ENCODE measurements around the gene CCDC170.

Gene CCDC170

DNA sequence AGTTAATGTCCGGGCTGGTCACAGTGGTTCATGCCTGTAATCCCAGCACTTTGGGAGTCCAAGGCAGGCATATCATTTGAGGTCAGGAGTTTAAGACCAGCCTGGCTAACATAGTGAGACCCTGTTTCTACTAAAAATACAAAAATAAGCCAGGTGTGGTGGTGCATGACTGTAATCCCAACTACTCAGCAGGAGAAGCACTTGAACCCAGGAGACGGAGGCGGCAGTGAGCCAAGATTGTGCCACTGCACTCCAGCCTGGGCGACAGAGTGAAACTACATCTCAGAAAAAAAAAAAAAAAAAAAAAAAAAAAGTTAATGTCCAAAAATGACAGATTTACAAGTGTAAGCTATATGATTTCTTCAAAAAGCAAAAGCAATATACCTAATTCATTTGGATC lies 124.9 kb downstream of the CCDC170 start:
- no peak for DNase-seq (ENCODE audit: low read depth)

DNA sequence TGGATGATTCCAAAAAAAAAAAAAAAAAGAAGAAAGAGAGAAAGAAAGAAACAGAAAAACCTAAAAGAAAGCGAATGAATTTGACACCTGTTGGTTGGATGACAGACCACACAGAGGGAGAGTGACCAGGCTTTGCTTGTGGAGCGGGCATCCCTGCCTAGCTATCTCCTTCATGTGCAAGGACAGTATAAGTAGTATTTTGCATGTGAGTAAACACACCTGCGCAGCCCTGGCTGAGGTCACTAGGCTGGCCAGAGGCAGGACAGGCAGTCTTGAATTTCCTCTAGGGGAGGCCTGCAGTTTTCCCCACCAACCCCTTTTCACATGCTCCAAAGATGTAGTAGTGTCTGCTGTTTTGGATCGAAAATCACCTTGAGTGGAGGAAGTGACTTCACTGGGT lies 126.4 kb downstream of the CCDC170 start:
- DNase-seq (ENCODE audit: low read depth): no peak

DNA sequence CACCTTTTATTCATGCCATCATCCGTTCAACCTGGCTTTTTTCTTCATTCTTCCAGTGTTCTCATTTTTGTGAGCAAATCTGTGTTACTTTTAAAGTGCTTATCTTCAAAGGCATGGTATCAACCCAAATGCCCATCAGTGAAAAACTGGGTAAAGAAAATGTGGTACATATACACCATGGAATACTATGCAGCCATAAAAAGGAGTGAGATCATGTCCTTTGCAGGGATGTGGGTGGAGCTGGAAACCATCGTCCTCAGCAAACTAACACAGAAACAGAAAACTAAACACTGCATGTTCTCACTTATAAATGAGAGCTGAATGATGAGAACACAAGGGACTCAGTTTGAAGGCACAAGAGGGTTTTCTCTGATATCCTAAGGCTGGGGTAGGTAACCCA lies 130.3 kb downstream of the CCDC170 start:
- no peak for DNase-seq (ENCODE audit: low read depth)

DNA sequence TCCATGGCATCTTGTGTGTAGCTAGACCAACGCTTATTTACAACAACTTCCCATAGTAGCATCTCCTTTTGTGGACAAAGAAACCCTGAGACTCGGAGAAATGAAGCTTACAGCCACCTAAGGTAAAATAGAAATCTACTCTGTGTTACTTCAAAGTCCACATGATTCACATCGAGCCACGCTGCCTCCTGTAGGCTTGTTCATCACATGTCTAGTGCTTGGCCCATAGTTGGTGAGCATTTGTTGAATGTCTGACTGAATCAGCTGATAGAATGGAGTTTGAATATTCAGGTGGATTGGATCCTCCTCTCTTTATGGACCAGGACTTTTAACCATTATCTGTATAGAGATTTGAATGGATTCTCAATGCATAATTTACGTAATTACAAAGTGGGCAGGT lies 130.7 kb downstream of the CCDC170 start:
- no peak for DNase-seq (ENCODE audit: low read depth)

DNA sequence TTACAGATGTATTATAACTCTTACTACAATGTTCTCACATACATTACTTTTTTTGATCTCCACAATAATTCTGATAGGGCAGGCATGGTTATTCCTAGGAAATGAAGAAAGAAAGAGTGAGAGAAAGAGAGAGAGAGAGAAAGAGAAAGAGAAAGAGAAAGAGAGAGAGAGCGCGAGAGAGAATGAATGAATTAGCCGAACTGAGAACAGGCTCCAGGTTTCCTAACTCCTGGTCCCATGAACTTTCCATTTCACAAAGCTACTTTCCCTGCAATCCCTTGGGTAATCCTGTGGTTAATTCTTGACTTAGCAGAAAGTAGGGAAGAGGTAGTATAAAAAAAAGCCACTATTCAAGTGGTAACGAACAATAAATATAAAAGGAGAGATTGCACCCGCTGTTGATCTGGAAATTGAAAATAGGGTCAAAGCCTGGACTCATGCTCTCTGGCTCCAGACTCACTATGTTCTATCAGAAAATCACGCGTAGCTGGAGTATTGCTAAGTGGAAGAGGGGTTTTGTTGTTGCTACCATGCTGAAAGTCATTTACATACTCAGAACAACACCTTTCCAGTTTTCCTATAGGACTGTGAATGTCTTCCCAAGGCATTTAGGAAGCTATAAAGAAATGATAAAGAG lies 131.2 kb downstream of the CCDC170 start:
- DNase-seq (ENCODE audit: low read depth): no peak

DNA sequence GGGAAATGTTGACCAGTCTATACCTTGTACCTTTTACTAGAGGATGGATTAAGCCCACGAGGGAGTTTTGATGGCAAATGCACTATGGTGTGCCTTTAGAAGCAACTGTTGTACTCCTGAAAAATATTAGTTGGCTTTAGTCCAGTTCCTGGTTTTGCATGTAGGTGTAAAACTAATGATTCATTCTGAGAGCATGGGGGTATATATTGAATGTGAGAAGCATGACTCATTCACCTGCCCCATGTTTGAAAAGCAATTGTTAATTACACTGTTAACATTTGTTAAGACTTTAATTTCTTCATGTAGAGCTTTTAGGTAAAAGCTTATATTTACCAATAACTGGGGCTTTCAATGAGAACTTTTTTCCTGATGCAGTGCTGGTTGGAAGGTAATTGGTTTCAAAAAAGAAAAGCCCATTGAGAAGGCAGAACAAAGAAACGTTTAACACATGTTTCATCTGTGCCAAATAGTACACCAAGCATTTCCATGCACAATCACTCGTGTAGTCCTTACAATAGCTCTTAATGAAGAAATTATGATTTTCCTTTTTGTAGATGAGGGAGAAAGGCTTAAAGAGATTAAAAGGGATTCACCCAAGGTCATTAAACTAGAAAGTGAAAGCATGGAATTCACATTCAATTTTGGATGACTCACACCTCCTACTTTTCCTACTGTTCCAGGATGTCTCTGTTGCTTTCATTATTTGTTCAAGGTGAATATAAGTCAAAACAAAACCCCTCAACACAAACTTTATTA lies 134.1 kb downstream of the CCDC170 start:
- no peak for DNase-seq (ENCODE audit: low read depth)

DNA sequence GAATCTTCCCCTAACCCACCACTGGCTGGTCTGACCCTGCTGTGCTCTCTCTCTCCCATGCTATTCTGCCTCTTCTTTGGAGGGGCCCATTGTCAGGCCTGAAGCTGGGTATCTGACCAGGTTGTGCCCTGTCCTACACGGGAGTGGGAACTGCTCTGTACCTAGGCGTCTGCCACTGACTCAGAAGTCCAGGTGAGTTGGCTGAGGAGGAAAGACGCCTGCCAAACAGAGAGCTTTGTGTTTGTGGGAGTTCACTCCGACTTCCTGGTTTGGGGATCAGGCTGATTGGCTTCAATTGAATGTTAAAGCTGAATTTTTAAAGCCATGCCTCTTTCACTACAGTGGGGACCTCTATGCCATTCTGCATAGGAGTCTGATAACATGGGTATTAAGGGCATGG lies 136.0 kb downstream of the CCDC170 start:
- DNase-seq (ENCODE audit: low read depth): no peak

DNA sequence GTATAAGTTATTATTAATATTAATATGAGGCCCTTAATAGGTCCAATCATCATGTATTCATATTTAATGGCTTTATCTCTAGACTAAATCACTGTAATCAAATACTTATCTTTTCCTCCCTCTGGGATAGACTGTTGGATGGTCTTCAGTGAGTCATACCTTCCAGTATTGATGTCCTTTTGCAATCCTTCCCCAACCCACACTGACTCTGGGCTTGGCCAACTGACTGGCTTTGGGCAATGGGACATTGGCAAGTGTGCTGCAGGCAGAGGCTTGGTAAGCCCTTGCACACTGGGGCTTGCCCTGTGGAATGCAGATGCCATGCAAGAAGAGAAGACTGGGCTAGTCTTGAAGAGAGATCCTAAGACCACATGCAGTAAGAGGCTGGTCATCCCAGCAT lies 136.6 kb downstream of the CCDC170 start:
- DNase-seq (ENCODE audit: low read depth): no peak

DNA sequence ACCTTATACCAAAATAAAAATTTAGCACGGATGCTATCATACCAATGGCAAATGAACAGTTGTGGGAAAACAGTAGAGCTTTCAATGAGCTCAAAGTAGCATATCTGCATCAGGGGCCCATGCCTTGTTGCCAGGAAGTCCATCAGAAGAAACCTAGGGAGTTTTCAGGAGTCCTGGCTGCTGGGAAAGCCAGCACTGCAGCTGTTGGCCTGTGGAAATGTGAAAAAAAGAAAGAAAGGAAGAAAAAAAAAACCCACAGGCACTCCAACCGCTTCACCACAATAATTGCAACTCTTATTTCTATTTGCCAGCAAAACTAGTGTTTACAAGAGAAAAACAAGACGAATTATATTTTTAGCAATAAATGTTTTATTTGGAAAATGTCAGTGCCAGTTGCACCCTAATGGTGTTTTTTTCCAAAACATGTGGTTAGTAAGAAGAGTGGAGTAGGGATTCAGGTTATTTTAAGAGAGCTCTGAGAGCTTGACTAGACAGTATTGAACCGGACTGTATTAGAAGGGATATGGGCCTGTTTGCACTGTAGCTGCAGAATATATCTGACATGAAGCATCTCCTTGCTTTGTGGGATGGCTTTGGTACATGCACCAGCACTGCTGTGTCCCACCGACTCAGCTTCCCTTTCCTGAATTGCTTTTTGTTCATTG lies 137.3 kb downstream of the CCDC170 start:
- no peak for DNase-seq (ENCODE audit: low read depth)

DNA sequence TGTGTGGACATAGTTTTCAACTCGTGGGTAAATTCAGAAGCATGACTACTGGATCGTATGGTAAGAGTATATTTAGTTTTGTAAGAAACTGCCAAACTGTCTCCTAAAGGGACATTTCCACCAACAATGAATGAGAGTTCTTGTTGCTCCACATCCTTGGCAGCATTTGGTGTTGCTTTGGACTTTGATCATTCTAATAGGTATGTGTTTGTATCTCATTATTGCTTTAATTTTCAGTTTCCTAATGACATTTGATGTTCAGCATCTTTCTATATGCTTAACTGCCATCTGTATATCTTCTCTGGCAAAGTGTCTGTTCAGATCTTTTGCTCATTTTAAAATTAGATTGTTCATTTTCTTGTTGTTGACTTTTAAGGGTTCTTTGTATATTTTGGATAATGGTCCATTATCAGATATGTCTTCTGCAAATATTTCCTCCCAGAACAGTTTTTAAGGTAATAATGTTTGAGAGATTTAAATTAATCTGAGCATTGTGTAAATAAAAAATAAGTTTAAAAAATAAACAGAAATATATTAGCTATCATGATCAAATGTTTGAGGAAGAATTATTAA lies 138.7 kb downstream of the CCDC170 start:
- no peak for DNase-seq (ENCODE audit: low read depth)

DNA sequence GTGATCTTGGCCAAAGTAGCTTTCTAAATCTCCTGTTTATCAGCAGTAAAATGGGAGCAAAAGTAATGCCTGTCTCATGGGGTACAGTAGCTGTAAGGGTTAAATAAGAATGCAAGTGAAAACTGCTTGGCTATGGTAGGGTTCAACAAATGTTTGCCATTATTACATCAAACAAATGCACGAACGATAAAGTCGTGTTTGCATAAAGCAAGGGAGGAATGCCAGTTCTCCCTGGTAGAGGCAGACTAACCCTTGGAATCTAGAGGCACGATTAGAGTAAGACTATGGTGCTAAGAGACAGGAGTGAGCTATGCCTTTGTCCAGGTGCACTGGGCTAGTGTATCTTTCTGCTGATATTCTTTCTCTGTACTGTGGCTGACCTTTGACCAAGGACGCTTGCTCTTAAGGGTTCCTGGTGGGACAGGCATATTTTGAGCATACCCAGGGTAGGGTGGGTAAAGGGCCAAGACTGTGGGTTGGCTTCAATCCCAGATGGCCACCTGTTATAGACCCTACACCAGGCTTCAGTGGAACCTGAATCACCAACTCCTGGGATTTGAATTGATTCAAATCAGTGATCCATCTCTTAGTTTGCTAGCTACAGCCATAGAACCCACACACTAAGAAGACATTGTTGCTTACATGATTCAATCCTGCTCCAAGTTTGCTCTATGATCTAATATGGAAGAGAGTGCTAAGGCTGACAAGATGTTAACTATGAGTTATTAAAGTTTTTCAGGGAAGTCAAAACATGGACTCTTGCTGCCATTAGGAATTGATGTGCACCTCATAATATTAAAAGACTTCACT lies 139.9 kb downstream of the CCDC170 start:
- no peak for DNase-seq (ENCODE audit: low read depth)

DNA sequence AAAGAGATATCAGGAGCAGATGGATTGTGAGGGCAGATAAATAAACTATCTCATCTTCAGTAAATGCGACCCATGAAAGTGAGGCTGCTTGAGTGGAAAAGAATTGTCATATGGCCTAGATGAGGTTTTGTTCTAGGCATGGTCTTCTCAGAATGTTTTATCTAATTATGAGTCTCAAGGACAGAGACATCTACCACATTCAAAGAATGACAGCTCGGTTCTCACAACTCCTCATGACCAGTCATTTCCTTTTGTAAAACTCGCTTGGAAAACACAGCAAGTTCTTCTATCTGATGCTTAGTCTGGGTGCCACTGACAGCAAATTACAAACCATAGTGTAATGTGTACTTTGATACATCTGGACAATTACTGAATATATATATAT lies 140.5 kb downstream of the CCDC170 start:
- no peak for DNase-seq (ENCODE audit: low read depth)

DNA sequence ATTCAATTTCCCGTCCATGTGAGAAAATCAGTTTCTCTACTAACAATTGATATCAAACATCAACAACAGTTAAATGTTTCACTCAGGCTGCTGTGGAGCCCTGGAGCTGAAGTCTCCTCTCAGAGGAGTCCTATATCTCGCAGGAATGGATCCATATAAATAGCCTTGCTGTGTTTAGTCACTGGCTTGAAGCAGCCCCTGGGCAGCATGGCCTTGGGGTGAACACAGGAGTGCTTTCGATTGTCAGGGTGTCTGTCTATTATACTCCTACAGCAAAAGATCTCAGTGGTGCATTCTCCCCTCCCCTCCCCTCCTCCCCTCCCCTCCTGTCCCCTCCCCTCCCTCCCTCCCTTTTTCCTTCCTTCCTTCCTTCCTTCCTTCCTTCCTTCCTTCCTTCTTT lies 141.9 kb downstream of the CCDC170 start:
- DNase-seq (ENCODE audit: low read depth): no peak

DNA sequence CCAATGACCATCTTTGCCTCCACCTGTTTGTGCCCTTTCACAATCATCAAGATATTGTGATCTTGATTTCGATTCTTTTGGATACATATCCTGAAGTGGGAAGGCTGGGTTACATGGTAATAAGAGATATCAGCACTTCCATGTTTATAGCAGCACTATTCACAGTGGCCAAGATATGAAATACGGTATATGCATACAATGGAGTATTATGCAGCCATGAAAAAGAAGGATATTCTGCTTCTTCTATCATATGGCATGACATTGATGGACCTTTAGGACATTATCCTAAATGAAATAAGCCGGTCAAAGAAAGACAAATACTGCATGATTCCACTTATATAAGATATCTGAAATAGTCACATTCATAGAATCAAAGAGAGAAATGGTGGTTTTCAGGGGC lies 144.0 kb downstream of the CCDC170 start:
- DNase-seq (ENCODE audit: low read depth): no peak

DNA sequence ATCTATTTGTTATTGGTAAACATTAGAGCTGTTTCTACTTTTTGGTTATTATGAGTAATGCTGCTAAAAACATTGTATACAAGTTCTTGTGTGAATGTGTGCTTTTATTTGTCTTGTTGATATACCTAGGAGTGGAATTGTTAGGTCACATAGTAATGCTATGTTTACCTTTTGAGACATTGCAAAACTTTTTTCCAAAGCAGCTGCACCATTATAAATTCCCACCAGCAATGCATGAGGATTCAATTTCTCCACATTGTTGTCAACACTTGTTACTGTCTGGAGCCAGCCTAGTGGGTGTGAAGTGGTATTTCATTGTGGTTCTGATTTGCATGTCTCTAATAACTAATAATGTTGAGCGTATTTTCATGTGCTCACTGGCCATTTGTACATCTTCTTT lies 145.9 kb downstream of the CCDC170 start:
- DNase-seq (ENCODE audit: low read depth): no peak

DNA sequence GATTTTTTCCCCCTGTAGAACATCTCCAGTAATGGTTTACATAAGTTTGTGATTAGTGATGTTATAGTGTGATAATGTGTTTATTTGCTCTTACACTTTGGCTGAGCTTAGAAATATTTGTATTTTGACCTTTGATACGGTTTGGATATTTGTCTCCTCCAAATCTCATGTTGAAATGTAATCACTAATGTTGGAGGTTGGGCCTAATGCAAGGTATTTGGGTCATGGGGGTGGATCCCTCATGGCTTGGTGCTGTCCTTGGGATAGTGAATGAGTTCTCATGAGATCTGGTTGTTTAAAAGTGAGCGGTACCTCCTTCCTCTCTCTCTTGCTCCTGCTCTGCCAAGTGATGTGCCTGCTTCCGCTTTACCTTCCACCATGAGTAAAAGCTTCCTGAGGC lies 147.2 kb downstream of the CCDC170 start:
- DNase-seq (ENCODE audit: low read depth): no peak

DNA sequence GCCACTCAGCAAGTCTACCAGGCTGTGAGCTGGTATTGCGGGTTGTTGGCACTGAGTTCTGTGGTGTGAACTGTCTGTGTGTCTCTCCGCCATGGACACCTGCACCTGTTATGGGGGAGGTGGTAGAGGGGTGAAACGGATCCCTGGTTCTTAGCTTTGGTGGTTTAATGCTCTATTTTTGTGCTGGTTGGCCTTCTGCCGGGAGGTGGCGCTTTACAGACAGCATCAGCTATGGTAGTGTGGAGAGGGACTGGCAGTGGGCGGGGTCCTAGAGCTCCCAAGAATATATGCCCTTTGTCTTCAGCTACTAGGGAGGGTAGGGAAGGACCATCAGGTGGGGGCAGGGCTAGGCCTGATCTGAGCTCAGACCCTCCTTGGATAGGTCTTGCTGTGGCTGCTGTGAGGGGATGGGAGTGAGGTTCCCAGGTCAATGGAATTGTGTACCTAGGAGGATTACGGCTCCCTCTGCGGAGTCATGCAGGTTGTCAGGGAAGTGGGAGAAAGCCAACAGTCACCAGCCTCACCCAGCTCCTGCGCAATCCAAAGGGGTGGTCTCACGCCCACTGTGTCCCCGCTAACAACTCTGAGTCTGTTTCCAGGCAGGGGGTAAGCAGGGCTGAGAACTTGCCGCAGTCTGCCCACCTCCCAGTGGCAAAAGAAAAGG lies 154.3 kb downstream of the CCDC170 start:
- no peak for DNase-seq (ENCODE audit: low read depth)

DNA sequence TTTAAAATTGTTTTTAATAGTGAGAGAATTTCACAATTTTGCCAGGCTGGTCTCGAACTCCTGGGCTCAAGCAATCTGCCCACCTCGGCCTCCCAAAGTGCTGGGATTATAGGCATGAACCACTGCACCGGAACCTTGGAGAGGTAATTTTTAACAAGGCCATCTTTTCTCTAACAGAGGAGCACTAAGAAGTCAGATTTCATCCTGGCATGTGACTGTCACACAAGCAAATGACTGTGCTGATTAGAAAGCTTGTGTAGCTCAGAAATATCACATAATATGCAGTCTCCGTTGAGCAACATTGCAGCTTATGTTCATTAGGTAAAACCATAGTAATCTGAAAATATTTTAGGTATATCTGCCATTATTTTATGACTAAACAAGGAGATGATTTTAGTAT lies 156.0 kb downstream of the CCDC170 start:
- no peak for DNase-seq (ENCODE audit: low read depth)

DNA sequence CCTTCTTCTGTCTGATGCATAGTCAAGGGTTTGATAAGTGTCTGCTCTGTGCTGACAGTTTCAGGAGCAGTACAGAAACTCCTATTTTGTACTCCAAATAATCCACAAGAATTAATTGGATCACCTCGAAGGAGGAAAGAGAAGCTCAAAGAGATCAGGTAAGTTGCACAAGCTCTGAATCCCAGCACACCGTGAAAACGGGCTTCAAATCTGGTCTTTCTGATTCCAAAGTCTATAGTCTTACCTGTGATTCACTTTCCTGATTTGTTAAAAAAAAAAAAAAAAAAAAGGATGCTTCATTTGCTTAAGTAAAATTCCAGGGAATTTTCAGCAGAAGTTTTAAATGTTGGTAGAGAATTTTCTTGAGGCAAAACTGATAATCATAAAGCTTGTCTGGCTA lies 157.8 kb downstream of the CCDC170 start:
- no peak for DNase-seq (ENCODE audit: low read depth)

DNA sequence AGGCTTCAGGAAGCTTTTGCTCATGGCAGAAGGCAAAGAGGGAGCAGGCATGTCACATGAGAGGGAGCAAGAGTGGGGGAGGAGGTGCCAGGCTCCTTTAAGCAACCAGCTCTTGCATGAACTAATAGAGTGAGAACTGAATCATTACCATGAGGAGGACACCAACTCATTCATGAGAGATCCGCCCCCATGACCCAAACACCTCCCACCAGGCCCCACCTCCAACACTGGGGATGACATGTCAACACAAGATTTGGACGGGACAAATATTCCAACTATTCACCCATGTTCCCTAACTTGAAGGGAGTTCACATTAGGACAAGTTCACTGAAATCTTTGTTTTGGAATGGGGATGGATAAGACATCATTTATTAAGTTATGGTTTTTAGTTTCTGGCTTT lies 158.5 kb downstream of the CCDC170 start:
- DNase-seq (ENCODE audit: low read depth): no peak

DNA sequence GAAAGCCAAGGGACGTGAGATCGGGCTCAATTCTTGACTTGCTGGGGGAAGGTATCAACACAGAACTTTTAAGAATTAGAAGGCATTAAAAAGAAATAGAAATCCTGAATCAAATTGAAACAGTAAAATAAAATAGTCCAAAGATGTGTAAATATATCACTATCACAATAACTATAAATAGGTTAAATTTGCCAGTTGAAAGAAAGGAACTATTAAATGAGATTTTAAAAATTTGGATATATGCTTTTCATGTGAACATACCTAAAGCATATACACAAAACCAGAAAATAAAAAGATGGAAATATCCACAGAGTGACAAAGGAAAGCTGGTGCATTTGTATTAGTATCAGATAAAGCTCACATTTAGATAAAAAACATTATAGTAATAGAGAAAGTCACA lies 161.3 kb downstream of the CCDC170 start:
- no peak for DNase-seq (ENCODE audit: low read depth)

DNA sequence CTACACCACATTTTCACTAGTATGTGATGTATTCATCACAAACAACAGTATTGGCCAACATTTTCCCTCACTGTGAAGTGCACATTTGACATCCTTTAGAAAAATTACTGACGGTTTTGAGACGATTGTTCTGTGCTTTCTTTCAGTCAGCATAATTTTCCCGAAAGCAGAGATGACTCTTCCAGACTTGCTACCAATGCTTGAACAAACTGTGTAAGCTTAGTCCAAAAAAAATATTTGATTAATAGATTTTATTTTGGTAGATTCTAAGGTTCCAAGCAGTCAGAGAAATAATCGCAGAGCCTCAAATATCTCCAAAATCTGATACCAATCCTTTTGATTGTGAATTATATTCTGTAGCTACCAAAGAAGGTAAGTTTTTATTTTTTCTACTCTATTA lies 162.6 kb downstream of the CCDC170 start:
- DNase-seq (ENCODE audit: low read depth): no peak

Data from stromal cell of bone marrow (primary cell).